ENCODE results near the gene MISP.

DNA sequence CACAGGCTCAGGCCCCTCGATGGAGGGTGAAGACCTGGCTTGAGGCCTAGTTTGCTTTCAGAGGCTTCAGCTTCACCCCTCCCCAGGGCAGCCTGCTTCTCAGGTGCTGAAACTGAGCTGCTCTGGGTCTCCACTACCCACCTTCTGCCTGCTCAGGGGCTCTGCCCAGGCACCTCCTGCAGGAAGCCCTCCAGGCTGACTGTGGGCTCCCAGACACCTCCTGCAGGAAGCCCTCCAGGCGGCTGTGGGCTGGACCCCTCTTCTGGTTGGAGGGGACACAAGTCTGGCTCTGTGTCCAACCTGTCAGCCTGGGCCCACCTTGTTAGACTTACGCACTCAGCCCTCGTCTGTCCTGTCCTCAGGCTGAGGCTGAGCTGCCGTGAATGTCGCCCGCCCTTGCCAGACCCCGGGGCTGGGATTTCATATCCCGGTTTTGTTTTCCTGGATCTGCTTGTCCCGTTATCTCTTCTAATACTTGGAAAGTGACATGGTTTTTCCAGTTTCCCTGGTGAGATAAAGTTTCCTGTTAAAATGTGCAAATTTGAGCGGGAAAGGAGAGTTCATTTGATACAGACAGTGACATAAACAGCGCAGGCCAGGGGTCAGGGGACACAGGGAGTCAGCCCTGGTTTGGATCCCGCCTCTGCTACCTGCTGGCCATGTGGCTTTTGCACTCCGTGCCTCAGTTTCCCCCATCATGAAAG, 20.8 kb upstream of the MISP start:
- TF ChIP-seq, protein P1, sequence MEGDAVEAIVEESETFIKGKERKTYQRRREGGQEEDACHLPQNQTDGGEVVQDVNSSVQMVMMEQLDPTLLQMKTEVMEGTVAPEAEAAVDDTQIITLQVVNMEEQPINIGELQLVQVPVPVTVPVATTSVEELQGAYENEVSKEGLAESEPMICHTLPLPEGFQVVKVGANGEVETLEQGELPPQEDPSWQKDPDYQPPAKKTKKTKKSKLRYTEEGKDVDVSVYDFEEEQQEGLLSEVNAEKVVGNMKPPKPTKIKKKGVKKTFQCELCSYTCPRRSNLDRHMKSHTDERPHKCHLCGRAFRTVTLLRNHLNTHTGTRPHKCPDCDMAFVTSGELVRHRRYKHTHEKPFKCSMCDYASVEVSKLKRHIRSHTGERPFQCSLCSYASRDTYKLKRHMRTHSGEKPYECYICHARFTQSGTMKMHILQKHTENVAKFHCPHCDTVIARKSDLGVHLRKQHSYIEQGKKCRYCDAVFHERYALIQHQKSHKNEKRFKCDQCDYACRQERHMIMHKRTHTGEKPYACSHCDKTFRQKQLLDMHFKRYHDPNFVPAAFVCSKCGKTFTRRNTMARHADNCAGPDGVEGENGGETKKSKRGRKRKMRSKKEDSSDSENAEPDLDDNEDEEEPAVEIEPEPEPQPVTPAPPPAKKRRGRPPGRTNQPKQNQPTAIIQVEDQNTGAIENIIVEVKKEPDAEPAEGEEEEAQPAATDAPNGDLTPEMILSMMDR (IDR thresholded peaks at IDR 0.05), result no peak
- no peak for TF ChIP-seq EZH2 (IDR thresholded peaks at IDR 0.05; ENCODE audit: borderline replicate concordance, insufficient read depth, low read depth, low read length, poor library complexity, severe bottlenecking)
